ENCODE measurements around the gene WDR1. TPM values are rescaled to one million over a fixed set of nuclear protein-coding genes. Genes with fewer than 3 reads are reported as not detected.
A peak's percentile ranks its signal among the peaks of the same experiment; 100 is the strongest.

Gene WDR1
- polyA plus RNA-seq, 6 donors from 2014 or later = 145 to 210 (median 186) TPM

DNA sequence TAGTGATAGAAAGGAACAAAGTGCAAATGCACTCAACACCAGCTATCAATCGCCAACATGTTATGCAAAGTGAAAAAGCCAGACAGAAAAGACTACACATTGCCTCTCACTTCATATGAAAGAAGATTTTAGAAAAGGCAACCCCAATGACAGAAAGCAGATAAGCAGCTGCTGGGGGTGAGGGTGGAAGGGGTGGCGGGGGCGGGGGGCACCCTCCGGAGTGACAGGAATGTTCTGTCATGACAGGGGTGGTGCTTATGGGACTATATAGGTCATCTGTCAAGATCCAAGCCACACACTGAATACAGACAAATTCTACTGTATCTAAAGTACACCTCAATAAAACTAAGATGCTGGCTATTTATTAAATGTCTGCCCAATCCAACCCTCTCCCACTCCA, 10.7 kb downstream of the WDR1 start:
- Mint-ChIP-seq H3K27ac (peak overlapping the region in 2 of 6 donors; percentile 52 to 79), H3K4me1 (peaks cover 65 to 89% (median 86%) of the 10 kb centered on the region in 3 donors), H3K4me3 (no peak overlapping the region), H3K36me3 (peaks cover 0 to 7% of the 10 kb centered on the region in 2 donors), H3K9me3 (no peaks in the 10 kb centered on the region), H3K27me3 (no peaks in the 10 kb centered on the region)
- ATAC-seq (ENCODE audit: low read depth in 2 of 2) (no peak), DNase-seq (no peak)

DNA sequence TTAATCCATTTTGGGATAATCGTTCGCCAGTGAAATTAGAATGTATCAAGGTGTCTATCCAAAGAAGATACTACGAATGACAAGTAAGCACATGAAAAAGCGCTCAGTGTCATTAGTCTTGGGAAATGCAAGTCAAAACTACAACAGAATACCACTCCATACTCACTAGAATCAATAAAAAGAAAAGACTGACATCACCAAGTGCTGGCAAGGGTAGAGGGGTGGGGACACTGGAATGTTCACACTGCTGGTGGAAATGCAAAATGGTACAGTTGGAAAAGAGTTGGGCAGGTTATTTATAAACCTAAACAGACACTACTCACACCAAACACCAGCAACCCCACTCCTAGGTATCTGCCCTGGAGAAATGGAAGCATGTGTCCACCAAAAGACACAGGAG, 11.2 kb downstream of the WDR1 start:
- Mint-ChIP-seq H3K27me3 (no peaks in the 10 kb centered on the region), H3K36me3 (peaks cover 0 to 7% of the 10 kb centered on the region in 2 donors), H3K9me3 (no peaks in the 10 kb centered on the region), H3K4me1 (peaks cover 67 to 90% (median 87%) of the 10 kb centered on the region in 3 donors), H3K27ac (peak overlapping the region in 3 of 6 donors; percentile 26 to 53 (median 52)), H3K4me3 (no peak overlapping the region)
- ATAC-seq (ENCODE audit: low read depth in 2 of 2) (no peak), DNase-seq (no peak)

DNA sequence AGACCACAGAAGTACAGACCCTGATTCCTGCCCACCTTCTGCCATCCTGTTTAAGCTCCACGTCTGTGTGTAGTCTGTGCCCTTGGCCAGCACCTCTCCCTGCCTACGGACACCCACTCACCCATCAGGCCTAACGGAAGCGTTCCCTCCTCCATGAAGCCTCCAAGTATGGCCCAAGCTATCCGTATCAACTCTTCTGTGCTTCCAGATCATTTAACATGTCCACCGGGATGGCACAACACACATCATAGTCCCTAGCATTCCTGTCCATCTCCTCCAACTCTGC, 11.7 kb downstream of the WDR1 start:
- H3K27ac Mint-ChIP-seq = peak overlapping the region in 2 of 6 donors; percentile 52 to 53
- peaks cover 0 to 7% of the 10 kb centered on the region in 2 donors for H3K36me3 Mint-ChIP-seq
- H3K4me3 Mint-ChIP-seq = peak overlapping the region in 1 of 8 donors; percentile 13
- H3K4me1 Mint-ChIP-seq = peaks cover 68 to 91% (median 88%) of the 10 kb centered on the region in 3 donors
- ATAC-seq (ENCODE audit: low read depth in 2 of 2) = no peak
- H3K27me3 Mint-ChIP-seq = no peaks in the 10 kb centered on the region
- DNase-seq = no peak
- no peaks in the 10 kb centered on the region for H3K9me3 Mint-ChIP-seq

DNA sequence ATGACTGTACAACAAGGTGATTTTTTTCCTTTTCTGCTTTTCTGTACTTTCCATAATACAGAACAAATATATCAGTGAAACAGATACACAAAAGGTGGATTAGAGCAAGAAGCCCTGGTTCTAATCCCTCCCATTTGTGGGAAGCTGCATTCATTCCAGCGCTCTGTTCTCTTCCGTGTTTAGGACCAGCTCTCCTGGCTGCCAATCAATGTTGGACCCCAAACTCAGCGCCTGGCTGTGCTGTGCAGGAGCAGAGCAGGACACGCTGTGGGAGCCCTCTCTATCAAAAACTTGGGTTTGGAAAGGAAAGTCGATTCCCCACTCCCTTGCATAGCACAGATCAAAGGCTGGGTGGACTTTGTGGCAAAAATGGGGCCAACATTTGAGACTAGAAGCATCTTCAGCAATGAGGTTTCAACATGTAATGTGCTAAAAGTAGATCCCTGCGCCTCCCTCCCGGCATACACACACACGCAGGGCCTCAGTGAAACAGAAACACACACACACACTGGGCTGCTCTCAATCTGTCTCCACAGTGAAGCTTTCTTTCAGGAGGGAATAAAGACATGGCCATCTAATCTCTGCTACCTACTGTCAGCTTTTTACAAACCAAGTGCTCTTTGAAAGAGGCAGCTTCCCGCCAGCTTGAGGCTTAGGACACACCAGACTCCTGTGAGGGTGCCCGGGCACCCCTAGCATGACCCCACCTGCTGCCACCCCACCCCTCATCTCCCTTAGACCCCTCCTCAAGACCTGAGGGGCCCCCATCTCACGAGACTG, 12.2 kb downstream of the WDR1 start:
- peaks cover 0 to 7% of the 10 kb centered on the region in 2 donors for H3K36me3 Mint-ChIP-seq
- peak overlapping the region in 2 of 8 donors; percentile 13 to 18 for H3K4me3 Mint-ChIP-seq
- peaks cover 66 to 89% (median 85%) of the 10 kb centered on the region in 3 donors for H3K4me1 Mint-ChIP-seq
- no peaks in the 10 kb centered on the region for H3K9me3 Mint-ChIP-seq
- DNase-seq (no peak), ATAC-seq (ENCODE audit: low read depth in 2 of 2) (no peak)
- H3K27ac Mint-ChIP-seq = peak overlapping the region in 3 of 6 donors; percentile 30 to 52 (median 52)
- H3K27me3 Mint-ChIP-seq = no peaks in the 10 kb centered on the region

DNA sequence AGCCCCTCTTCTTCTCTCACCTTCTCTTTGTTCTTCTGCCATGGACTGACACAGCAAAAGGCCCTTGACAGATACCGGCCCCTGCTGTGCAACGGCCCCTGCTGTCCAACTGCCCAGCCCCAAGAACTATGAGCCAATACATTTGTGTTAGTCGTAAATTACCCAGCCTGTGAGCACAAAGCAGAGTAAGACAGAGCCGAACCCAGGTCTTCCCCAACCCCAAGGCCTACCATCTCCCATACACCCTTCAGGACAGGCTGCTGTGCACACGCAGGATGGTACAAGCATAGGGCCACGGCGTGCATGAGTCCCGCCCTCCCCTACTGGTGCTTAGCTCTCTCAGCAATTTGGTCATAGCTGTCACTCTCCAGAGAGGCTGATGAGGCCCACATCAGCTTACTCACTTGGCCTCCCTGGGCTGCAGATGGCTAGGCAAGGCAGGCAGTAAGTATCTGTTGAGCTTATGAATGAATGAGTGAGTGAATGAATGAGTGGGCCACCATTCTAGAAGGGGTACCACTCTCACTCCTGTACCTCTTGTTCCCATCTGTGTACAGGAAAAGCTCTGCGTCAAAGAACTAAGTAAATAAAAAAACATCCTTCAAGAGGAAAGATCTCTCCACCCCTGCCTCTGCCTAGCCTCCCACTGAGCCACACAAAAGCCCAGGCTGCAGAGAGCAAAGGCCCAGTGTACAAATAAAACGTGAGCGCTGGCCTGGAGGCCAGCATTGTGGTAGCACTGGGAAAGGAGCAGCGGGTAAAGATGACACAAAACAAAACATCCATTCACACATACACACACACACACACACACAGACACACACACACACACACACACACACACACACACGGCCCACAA, 13.9 kb downstream of the WDR1 start:
- Mint-ChIP-seq H3K36me3 (peaks cover 4 to 7% of the 10 kb centered on the region in 2 donors), H3K4me3 (no peak overlapping the region), H3K27me3 (no peaks in the 10 kb centered on the region), H3K4me1 (peaks cover 53 to 76% (median 74%) of the 10 kb centered on the region in 3 donors), H3K9me3 (no peaks in the 10 kb centered on the region), H3K27ac (peak overlapping the region in 2 of 6 donors; percentile 68 to 92)
- DNase-seq = no peak
- ATAC-seq (ENCODE audit: low read depth in 2 of 2) = no peak

DNA sequence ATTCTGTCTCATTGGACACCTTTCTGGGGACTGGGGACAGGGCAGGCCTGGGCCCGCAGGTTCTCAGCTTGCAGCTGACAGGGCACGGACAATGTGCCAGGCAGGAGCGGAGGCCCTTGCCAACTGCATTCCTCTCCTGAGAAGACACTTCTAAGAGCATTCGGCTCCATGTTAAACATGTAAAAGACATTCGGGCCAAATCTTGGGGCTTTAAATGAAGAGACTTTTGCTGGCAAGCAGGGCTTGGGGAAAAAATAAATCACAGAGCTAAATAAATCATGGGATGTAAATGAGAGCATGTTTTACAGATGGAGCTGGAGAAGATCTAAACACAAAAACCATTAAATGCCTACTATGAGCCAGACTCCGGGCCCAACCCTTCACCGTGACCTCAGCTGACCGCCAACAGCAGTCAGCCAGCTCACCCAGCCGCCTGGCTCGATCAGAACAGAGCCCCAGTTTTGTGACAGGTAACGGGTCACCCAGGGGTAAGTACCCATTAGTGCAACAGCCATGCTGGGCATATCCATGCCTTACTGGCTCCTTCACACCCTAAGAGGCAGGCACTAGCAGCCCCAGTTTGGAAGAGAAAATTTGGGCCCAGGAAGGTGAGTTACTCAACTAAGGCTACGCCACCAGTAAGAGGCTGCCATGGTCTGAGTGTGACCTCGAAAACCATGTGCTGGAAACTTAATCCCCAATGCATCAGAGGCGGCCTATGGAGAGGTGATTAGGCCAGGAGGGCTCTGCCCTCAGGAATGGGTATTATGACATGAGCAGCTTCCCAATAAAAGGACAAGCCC, 14.7 kb downstream of the WDR1 start:
- DNase-seq = no peak
- H3K36me3 Mint-ChIP-seq = peaks cover 7 to 10% of the 10 kb centered on the region in 2 donors
- H3K27ac Mint-ChIP-seq = peak overlapping the region in 5 of 6 donors; percentile 27 to 86 (median 53)
- H3K4me1 Mint-ChIP-seq = peaks cover 48 to 75% (median 72%) of the 10 kb centered on the region in 3 donors
- no peak for ATAC-seq (ENCODE audit: low read depth in 2 of 2)
- no peaks in the 10 kb centered on the region for H3K27me3 Mint-ChIP-seq
- H3K9me3 Mint-ChIP-seq = no peaks in the 10 kb centered on the region
- peak overlapping the region in 1 of 8 donors; percentile 15 for H3K4me3 Mint-ChIP-seq

DNA sequence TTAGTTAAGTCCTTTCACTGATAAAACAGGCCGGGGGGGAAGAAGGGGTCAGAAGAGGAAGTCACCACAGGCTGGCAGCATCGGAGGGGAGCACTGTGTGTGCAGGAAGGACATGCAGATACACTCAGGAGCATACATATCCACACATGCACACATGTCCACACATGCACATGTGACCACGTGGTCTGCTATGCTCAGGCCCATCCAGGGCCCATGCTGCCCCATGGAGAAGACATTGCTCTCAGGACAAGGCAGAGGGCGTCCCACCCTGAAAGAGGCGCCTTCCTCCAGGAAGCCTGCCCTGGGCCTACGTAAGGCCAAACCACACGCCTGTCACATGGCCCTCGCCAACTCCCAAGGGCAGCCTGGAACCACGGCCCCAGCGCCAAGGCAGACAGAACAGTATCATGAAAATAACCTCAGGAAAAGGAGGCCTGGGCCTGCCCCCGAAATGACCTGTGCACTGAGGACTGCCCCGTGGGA, 15.8 kb downstream of the WDR1 start:
- ATAC-seq (ENCODE audit: low read depth in 2 of 2) (peak; percentile 36 to 38), DNase-seq (no peak)
- Mint-ChIP-seq H3K9me3 (no peaks in the 10 kb centered on the region), H3K4me1 (peaks cover 48 to 75% (median 74%) of the 10 kb centered on the region in 3 donors), H3K4me3 (peak overlapping the region in 1 of 8 donors; percentile 60), H3K27me3 (no peaks in the 10 kb centered on the region), H3K36me3 (peaks cover 7 to 10% of the 10 kb centered on the region in 2 donors), H3K27ac (peak overlapping the region in 4 of 6 donors; percentile 36 to 91 (median 72))

DNA sequence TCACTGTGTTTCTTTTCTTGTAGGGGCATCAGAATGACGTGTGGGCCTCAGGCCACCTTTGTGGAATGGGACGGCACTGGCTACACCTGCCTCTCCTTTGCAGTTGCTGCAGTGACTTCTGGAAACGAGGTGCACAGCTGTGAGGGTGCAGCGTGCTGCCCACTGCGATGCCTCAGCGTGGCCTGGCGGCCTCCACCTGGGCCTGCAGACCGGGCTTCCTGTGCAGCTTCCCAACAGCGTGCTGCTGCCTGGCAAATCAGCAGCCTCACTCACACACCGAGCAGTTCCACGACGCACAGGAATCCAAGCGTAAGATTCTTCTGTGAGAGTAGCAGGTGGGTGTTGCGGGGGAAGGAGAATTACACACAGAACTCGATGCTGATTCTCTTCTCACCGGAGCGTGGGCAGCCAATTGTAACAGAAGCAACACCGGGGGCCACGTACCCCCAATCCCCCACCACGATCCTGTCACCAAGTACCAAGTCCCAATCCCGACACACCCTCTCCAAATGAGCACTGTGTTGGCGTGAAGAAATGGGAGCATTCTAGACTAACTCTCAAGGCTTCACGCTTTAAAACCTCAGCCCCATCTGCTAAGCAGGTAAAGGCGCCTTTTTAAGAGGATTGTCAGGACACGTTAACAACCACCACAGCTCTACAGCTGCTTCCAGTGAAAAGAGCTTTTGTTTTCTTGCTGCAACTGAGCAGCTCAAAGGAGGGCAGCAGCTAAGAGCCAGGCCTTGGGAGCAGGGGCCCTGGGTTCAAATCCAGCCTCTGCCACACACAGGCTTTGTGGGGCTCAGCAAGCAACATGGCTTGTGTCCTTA, 16.9 kb downstream of the WDR1 start:
- Mint-ChIP-seq H3K27ac (peak overlapping the region in 3 of 6 donors; percentile 4 to 68 (median 46)), H3K4me3 (no peak overlapping the region), H3K36me3 (peaks cover 7 to 10% of the 10 kb centered on the region in 2 donors), H3K4me1 (peaks cover 37 to 75% (median 74%) of the 10 kb centered on the region in 3 donors), H3K9me3 (no peaks in the 10 kb centered on the region), H3K27me3 (no peaks in the 10 kb centered on the region)
- DNase-seq (no peak), ATAC-seq (ENCODE audit: low read depth in 2 of 2) (no peak)

DNA sequence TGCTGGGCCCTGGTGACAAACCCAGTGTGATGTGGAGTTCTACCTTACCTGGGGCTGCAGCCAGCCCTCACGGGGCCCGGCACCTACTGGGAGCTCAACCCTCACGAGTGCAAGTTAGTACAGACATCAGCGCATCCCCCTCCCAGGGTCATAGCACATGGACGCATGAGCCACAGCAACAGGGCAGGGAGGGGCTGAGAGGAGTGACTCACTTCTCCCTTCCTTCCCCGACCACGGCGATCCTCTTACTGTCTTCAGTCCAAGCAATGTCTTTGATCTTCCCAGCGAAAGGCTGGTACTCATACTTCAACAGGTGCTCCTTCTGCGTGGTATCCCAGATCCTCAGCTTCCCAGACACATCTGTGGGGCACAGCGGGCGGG, 17.8 kb downstream of the WDR1 start:
- Mint-ChIP-seq H3K9me3 (no peaks in the 10 kb centered on the region), H3K4me3 (no peak overlapping the region), H3K27me3 (no peaks in the 10 kb centered on the region), H3K36me3 (peaks cover 7 to 10% of the 10 kb centered on the region in 2 donors), H3K4me1 (peaks cover 34 to 75% (median 74%) of the 10 kb centered on the region in 3 donors), H3K27ac (no peak overlapping the region)
- DNase-seq = no peak
- no peak for ATAC-seq (ENCODE audit: low read depth in 2 of 2)

DNA sequence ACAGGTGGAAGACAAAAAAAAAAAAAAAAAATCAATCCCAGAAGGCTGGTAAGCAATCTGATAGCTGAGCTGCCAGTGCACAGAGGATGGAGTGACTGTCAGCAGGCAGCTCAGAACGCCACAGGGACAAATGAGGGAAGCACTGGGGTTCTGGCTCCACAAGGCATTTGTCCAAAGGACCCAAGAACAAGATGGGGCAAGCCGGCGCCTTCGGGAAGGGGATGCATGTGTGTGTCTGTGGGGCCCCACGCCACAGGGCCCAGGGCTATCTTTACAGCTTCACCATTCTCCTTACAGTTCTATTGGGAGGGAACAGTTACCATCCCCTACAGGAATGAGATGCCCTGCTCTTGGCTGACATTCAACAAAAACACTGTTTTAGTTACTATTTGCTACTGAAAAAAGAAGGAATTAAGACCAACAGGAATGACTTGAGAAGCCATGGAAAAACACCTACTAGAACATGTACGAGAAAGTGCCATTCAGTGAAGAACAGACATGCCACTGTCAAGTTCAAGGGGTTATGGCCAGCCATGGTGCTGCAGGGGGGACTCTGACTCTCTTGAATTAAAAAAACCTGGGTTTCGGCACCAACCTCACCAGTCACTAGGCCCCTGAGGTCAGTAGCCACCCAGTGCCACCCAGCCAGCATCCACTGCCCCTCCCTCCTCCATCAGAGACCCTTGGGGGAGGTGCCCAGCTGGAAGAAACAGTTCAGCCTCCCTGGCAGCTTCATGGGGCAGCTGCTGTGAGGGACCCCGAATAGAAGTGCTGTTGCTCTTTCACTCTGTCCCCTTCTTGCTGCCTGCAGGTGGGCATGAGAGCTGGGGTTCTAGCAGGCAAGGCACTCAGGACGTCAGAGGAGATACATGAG, 18.5 kb downstream of the WDR1 start:
- Mint-ChIP-seq H3K4me1 (peaks cover 37 to 80% (median 77%) of the 10 kb centered on the region in 3 donors), H3K27ac (peak overlapping the region in 3 of 6 donors; percentile 70 to 86 (median 77)), H3K4me3 (no peak overlapping the region), H3K27me3 (no peaks in the 10 kb centered on the region), H3K9me3 (no peaks in the 10 kb centered on the region), H3K36me3 (peaks cover 7 to 10% of the 10 kb centered on the region in 2 donors)
- ATAC-seq (ENCODE audit: low read depth in 2 of 2) = no peak
- DNase-seq = no peak

DNA sequence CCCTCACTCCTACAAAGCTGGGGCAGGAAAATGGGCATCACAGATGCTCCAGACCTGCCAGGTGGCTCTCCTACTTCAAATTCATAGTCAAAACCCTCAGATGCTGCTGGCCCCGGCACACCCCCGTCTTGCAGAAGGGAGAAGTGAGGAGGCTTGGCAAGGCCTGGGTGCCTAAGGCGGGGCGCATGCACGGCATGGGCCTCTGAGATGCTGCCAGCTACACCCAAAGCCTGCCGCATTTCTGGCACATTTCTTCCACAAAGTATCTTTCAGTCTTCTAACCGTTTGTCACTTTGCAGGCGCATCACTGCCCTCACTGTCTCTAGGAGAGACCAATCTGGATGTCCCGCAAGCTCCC, 19.6 kb downstream of the WDR1 start:
- ATAC-seq (ENCODE audit: low read depth in 2 of 2) = no peak
- H3K4me3 Mint-ChIP-seq = no peak overlapping the region
- peaks cover 37 to 75% (median 75%) of the 10 kb centered on the region in 3 donors for H3K4me1 Mint-ChIP-seq
- no peak for DNase-seq
- peaks cover 6 to 10% of the 10 kb centered on the region in 2 donors for H3K36me3 Mint-ChIP-seq
- no peaks in the 10 kb centered on the region for H3K9me3 Mint-ChIP-seq
- no peaks in the 10 kb centered on the region for H3K27me3 Mint-ChIP-seq
- peak overlapping the region in 3 of 6 donors; percentile 62 to 78 (median 70) for H3K27ac Mint-ChIP-seq

Measured in naive B cell (primary cell).